A673 (cell line): Measurements from ENCODE around the gene ANKRD55.

Source experiments
- CTCF ChIP-seq: fragments of 300-800, 200-600 bp; sonication (generic); conservative IDR thresholded peaks from 2 replicates; pipeline ENCODE4 v1.5.1; 2017; ENCODE audit warnings: low read depth, mild to moderate bottlenecking, antibody characterized with exemption, low read length, moderate library complexity, mixed read lengths
- EZH2 ChIP-seq: fragments of 200-600 bp; sonication (generic); IDR thresholded peaks from 2 replicates; pipeline ENCODE4 v1.6.1; 2017; ENCODE audit warnings: borderline replicate concordance, low read depth, mild to moderate bottlenecking, mixed read lengths, antibody characterized with exemption, low read length; ENCODE audit not compliant: poor library complexity, severe bottlenecking

GRCh38 chr5:56053363-56053762, 179.8 kb downstream of the ANKRD55 start:
- no peak for TF ChIP-seq CTCF
- no peak for TF ChIP-seq EZH2
